ENCODE results near the gene RAC3. TPM values are rescaled to one million over a fixed set of nuclear protein-coding genes. Genes with fewer than 3 reads are reported as not detected.

RAC3 gene
- total and polyA plus RNA-seq, 2 of the 8 experiments (the other 6 are each of a cell fraction or from before 2014, with no cell fraction given): 177 to 299 TPM

GRCh38 chr17:81987161-81987770 lies 44.2 kb upstream of the RAC3 start (continued):
- TF ChIP-seq CHD7 (IDR thresholded peaks at IDR 0.05; ENCODE audit: insufficient replicate concordance, low read length) (no peak), PHF8 (conservative IDR thresholded peaks at IDR 0.05; ENCODE audit: low read depth, low read length) (no peak), HDAC2 (IDR thresholded peaks at IDR 0.05; ENCODE audit: borderline replicate concordance in 1 of 2, low read depth in 2 of 2, low read length in 2 of 2) (no peak), KDM5A (IDR thresholded peaks at IDR 0.05; ENCODE audit: low read length) (no peak), TAF7 (optimal IDR thresholded peaks at IDR 0.05; ENCODE audit: borderline replicate concordance, low read depth, low read length) (no peak), TCF12 (IDR thresholded peaks at IDR 0.05; ENCODE audit: low read depth, low read length) (no peak)

Measured in H1 (cell line).